Kidney (tissue), 22 donors: ENCODE measurements around the gene DHRS3. TPM values are rescaled to one million over a fixed set of nuclear protein-coding genes. Genes with fewer than 3 reads are reported as not detected.

Experiments used
- DNase-seq, 5 donors: peaks; one replicate each; pipeline ENCODE4 v3.0.0-alpha.2; 2013 to 2020
- FAIRE-seq: peaks from 2 replicates; lab custom pipeline; 2012; peaks lifted over from hg19 to GRCh38; lab: Jason Lieb, UNC
- H3K27ac ChIP-seq, 2 donors: one replicate each; pipeline ENCODE4 v1.7.0; 2013; ENCODE audit warnings: low read depth in 2 of 2, low read length in 2 of 2, inconsistent platforms in 1 of 2
- H3K27me3 ChIP-seq: one replicate; pipeline ENCODE4 v1.7.1; 2013; ENCODE audit warnings: low read length, inconsistent platforms; ENCODE audit not compliant: control insufficient read depth, insufficient read depth
- H3K36me3 ChIP-seq, 3 donors: one replicate each; pipeline versions ENCODE4 v1.7.0 to v1.7.1; 2013; ENCODE audit warnings: low read length in 3 of 3, control low read depth in 1 of 3, inconsistent platforms in 1 of 3; ENCODE audit not compliant: insufficient read depth in 3 of 3, control insufficient read depth in 2 of 3
- H3K4me1 ChIP-seq, 3 donors: one replicate each; pipeline versions ENCODE4 v1.7.0 to v1.7.1; 2013; ENCODE audit warnings: low read length in 3 of 3, inconsistent platforms in 1 of 3, low read depth in 1 of 3; ENCODE audit not compliant: control insufficient read depth in 2 of 3, insufficient read depth in 2 of 3
- H3K4me3 ChIP-seq, 3 donors: one replicate each; pipeline versions ENCODE4 v1.7.0 to v1.8.1; 2013; ENCODE audit warnings: low read length in 3 of 3, control low read depth in 1 of 3, inconsistent platforms in 1 of 3
- H3K9ac ChIP-seq, 3 donors: one replicate each; pipeline versions ENCODE4 v1.7.0 to v1.7.1; 2013; ENCODE audit warnings: low read length in 3 of 3, control low read depth in 1 of 3, inconsistent platforms in 1 of 3
- H3K9me3 ChIP-seq, 3 donors: one replicate each; pipeline versions ENCODE4 v1.7.0 to v1.7.1; 2013; ENCODE audit warnings: low read length in 3 of 3, control low read depth in 1 of 3, inconsistent platforms in 1 of 3; ENCODE audit not compliant: control insufficient read depth in 2 of 3, insufficient read depth in 1 of 3
- CTCF ChIP-seq: IDR thresholded peaks from 3 replicates; pipeline ENCODE4 v1.5.1; 2012; ENCODE audit warnings: mild to moderate bottlenecking, moderate library complexity, borderline replicate concordance; ENCODE audit not compliant: insufficient read depth; ENCODE audit errors: extremely low read depth
- intact Hi-C: fragments of 100-400 bp; cut with DNase I; formaldehyde crosslinking; loops from one replicate; pipeline ENCODE4 v1.11.1; 2022
- long read RNA-seq, 10 donors: library from polyadenylated mRNA in 1 of 10; unstranded in 1 of 10; transcript quantifications; one replicate each; pipeline ENCODE4 v2.0.0 and lab custom pipeline, GENCODE V29; 2021 to 2026
- polyA plus RNA-seq: library from polyadenylated mRNA; stranded (reverse); fragments of 350-450 nt; fragmentation: Illumina TruSeq; extraction: RNeasy Lipid Tissue Mini Kit (QIAGEN cat#74804); gene quantifications from one replicate; pipeline ENCODE4 v1.2.3, GENCODE V29; 2014; ENCODE audit warnings: low read depth, low replicate concordance; ENCODE audit not compliant: insufficient read depth
- total RNA-seq: library from RNA; stranded (reverse); fragmentation: NEBNext Ultra II Directional; extraction: Animal tissue kit (Norgen Biotek cat#: 25700); gene quantifications from one replicate; pipeline ENCODE4 v1.2.1, GENCODE V29; 2021
- donor health status: control.
- donor health status: control.
- donor health status: control.
- donor health status: control.
- donor health status: control.
- donor health status: DM: yes; HTN: yes; CAD: no.
- donor health status: Normal renal cell carcinoma (clear cell type).

Gene DHRS3
- 44.8 TPM for total RNA-seq
- 97.1 TPM for polyA plus RNA-seq
- long read RNA-seq, donor 1, transcript DHRS3-204 (6 exons, 1,722 nt): major isoform, 25 of 25 reads
- long read RNA-seq, donor 1, partial matches to known transcripts: 0 of 25 reads
- long read RNA-seq, donor 1, other reads (novel, unspliced or antisense): 0 of 25 reads
- long read RNA-seq, donor 2, transcript DHRS3-204 (6 exons, 1,722 nt): major isoform, 40 of 40 reads
- long read RNA-seq, donor 2, partial matches to known transcripts: 0 of 40 reads
- long read RNA-seq, donor 2, other reads (novel, unspliced or antisense): 0 of 40 reads
- long read RNA-seq, donor 3, transcript DHRS3-204 (6 exons, 1,722 nt): major isoform, 41 of 51 reads
- long read RNA-seq, donor 3, partial matches to known transcripts: 5 of 51 reads
- long read RNA-seq, donor 3, other reads (novel, unspliced or antisense): 5 of 51 reads
- long read RNA-seq, donor 4, transcript DHRS3-204 (6 exons, 1,722 nt): major isoform, 60 of 70 reads
- long read RNA-seq, donor 4, partial matches to known transcripts: 5 of 70 reads
- long read RNA-seq, donor 4, other reads (novel, unspliced or antisense): 5 of 70 reads
- long read RNA-seq, donor 5, partial matches to known transcripts: 0 of 1 reads
- long read RNA-seq, donor 5, other reads (novel, unspliced or antisense): 0 of 1 reads
- long read RNA-seq, donor 6, transcript DHRS3-204 (6 exons, 1,722 nt): major isoform, 8 of 8 reads
- long read RNA-seq, donor 6, partial matches to known transcripts: 0 of 8 reads
- long read RNA-seq, donor 6, other reads (novel, unspliced or antisense): 0 of 8 reads
- long read RNA-seq, donor 7, transcript DHRS3-204 (6 exons, 1,722 nt): major isoform, 5 of 17 reads
- long read RNA-seq, donor 7, partial matches to known transcripts: 2 of 17 reads
- long read RNA-seq, donor 7, other reads (novel, unspliced or antisense): 10 of 17 reads
- long read RNA-seq, donor 8, transcript DHRS3-204 (6 exons, 1,722 nt): major isoform, 18 of 18 reads
- long read RNA-seq, donor 8, partial matches to known transcripts: 0 of 18 reads
- long read RNA-seq, donor 8, other reads (novel, unspliced or antisense): 0 of 18 reads
- long read RNA-seq, donor 9, transcript DHRS3-204 (6 exons, 1,722 nt): major isoform, 9 of 9 reads
- long read RNA-seq, donor 9, partial matches to known transcripts: 0 of 9 reads
- long read RNA-seq, donor 9, other reads (novel, unspliced or antisense): 0 of 9 reads
- long read RNA-seq, donor 10, transcript DHRS3-204 (6 exons, 1,722 nt): major isoform, 41 of 58 reads
- long read RNA-seq, donor 10, partial matches to known transcripts: 17 of 58 reads
- long read RNA-seq, donor 10, other reads (novel, unspliced or antisense): 0 of 58 reads

GRCh38 chr1:12617901-12618660, at the start of gene DHRS3:
Gene DHRS3, minus strand, starts transcription at chr1:12618210. Its CDS starts 862 bp downstream, at chr1:12617348.
- FAIRE-seq (no peak), DNase-seq (peak; percentile 94 to 97 (median 95))
- H3K36me3 ChIP-seq: peaks cover 0 to 8% (median under 1%) of the 10 kb centered on the region in 3 donors
- intact Hi-C loops: no loop called here
- H3K4me1 ChIP-seq: peaks cover 4 to 37% (median 15%) of the 10 kb centered on the region in 3 donors
- H3K9me3 ChIP-seq: no peaks in the 10 kb centered on the region
- peak within 1 kb of the TSS; percentile 68 to 97 (median 86) for H3K9ac ChIP-seq
- H3K27ac ChIP-seq: peak within 1 kb of the TSS; percentile 95 to 98
- H3K4me3 ChIP-seq: peak within 1 kb of the TSS; percentile 68 to 95 (median 84)
- no peaks in the 10 kb centered on the region for H3K27me3 ChIP-seq
- TF ChIP-seq CTCF: peak; percentile 0

GRCh38 chr1:12666141-12666735, 48.2 kb upstream of the DHRS3 start:
- intact Hi-C loops: no loop called here
- no peaks in the 10 kb centered on the region for H3K36me3 ChIP-seq
- peak in 2 of 5 donors; percentile 41 to 77 for DNase-seq
- no peak overlapping the region for H3K9ac ChIP-seq
- no peak overlapping the region for H3K27ac ChIP-seq
- no peaks in the 10 kb centered on the region for H3K27me3 ChIP-seq
- peaks cover 0 to 2% (median 0%) of the 10 kb centered on the region in 3 donors for H3K4me1 ChIP-seq
- peaks cover 0 to 21% (median 9%) of the 10 kb centered on the region in 3 donors for H3K9me3 ChIP-seq
- no peak for TF ChIP-seq CTCF
- H3K4me3 ChIP-seq: no peak overlapping the region
- no peak for FAIRE-seq
